Kidney (tissue), 14 donors: ENCODE measurements around the gene MACROD2. TPM values are rescaled to one million over a fixed set of nuclear protein-coding genes. Genes with fewer than 3 reads are reported as not detected.

Experiments used
- DNase-seq, 5 donors: peaks; one replicate each; pipeline ENCODE4 v3.0.0-alpha.2; 2013 to 2020
- FAIRE-seq: peaks from 2 replicates; lab custom pipeline; 2012; peaks lifted over from hg19 to GRCh38; lab: Jason Lieb, UNC
- H3K27ac ChIP-seq, 2 donors: one replicate each; pipeline ENCODE4 v1.7.0; 2013; ENCODE audit warnings: low read depth in 2 of 2, low read length in 2 of 2, inconsistent platforms in 1 of 2
- H3K27me3 ChIP-seq: one replicate; pipeline ENCODE4 v1.7.1; 2013; ENCODE audit warnings: low read length, inconsistent platforms; ENCODE audit not compliant: control insufficient read depth, insufficient read depth
- H3K36me3 ChIP-seq, 3 donors: one replicate each; pipeline versions ENCODE4 v1.7.0 to v1.7.1; 2013; ENCODE audit warnings: low read length in 3 of 3, control low read depth in 1 of 3, inconsistent platforms in 1 of 3; ENCODE audit not compliant: insufficient read depth in 3 of 3, control insufficient read depth in 2 of 3
- H3K4me1 ChIP-seq, 3 donors: one replicate each; pipeline versions ENCODE4 v1.7.0 to v1.7.1; 2013; ENCODE audit warnings: low read length in 3 of 3, inconsistent platforms in 1 of 3, low read depth in 1 of 3; ENCODE audit not compliant: control insufficient read depth in 2 of 3, insufficient read depth in 2 of 3
- H3K4me3 ChIP-seq, 3 donors: one replicate each; pipeline versions ENCODE4 v1.7.0 to v1.8.1; 2013; ENCODE audit warnings: low read length in 3 of 3, control low read depth in 1 of 3, inconsistent platforms in 1 of 3
- H3K9ac ChIP-seq, 3 donors: one replicate each; pipeline versions ENCODE4 v1.7.0 to v1.7.1; 2013; ENCODE audit warnings: low read length in 3 of 3, control low read depth in 1 of 3, inconsistent platforms in 1 of 3
- H3K9me3 ChIP-seq, 3 donors: one replicate each; pipeline versions ENCODE4 v1.7.0 to v1.7.1; 2013; ENCODE audit warnings: low read length in 3 of 3, control low read depth in 1 of 3, inconsistent platforms in 1 of 3; ENCODE audit not compliant: control insufficient read depth in 2 of 3, insufficient read depth in 1 of 3
- CTCF ChIP-seq: IDR thresholded peaks from 3 replicates; pipeline ENCODE4 v1.5.1; 2012; ENCODE audit warnings: mild to moderate bottlenecking, moderate library complexity, borderline replicate concordance; ENCODE audit not compliant: insufficient read depth; ENCODE audit errors: extremely low read depth
- intact Hi-C: fragments of 100-400 bp; cut with DNase I; formaldehyde crosslinking; loops from one replicate; pipeline ENCODE4 v1.11.1; 2022
- polyA plus RNA-seq: library from polyadenylated mRNA; stranded (reverse); fragments of 350-450 nt; fragmentation: Illumina TruSeq; extraction: RNeasy Lipid Tissue Mini Kit (QIAGEN cat#74804); gene quantifications from one replicate; pipeline ENCODE4 v1.2.3, GENCODE V29; 2014; ENCODE audit warnings: low read depth, low replicate concordance; ENCODE audit not compliant: insufficient read depth
- total RNA-seq: library from RNA; stranded (reverse); fragmentation: NEBNext Ultra II Directional; extraction: Animal tissue kit (Norgen Biotek cat#: 25700); gene quantifications from one replicate; pipeline ENCODE4 v1.2.1, GENCODE V29; 2021
- donor health status: control.
- donor health status: control.
- donor health status: control.
- donor health status: control.
- donor health status: control.
- donor health status: DM: yes; HTN: yes; CAD: no.
- donor health status: Normal renal cell carcinoma (clear cell type).

Gene MACROD2
- total and polyA plus RNA-seq, 2 donors from 2014 or later: 3.0 to 10.0 TPM

DNA sequence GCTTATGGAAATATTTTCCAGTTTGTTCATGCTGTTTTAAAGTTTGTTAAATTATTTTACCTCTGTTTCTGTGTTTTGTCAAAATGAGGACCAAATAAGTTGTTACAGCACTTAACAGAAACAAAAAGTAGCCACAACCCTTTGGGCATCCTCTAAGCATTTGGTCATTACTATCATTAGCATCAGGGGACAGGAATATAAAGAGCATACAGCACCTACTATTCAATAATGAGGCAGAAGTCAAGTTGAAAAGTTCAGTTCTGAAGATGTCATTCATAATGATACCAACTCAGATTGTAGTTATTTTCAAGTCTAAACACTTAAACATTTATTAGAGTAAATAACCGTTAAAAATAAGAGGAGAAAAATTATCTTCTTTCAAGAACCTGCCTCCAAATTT, 1204.4 kb downstream of the MACROD2 start:
- no peaks in the 10 kb centered on the region for H3K4me1 ChIP-seq
- FAIRE-seq: no peak
- H3K27ac ChIP-seq: no peak overlapping the region
- no peaks in the 10 kb centered on the region for H3K27me3 ChIP-seq
- intact Hi-C loops: no loop called here
- no peak overlapping the region for H3K4me3 ChIP-seq
- no peaks in the 10 kb centered on the region for H3K36me3 ChIP-seq
- H3K9me3 ChIP-seq: peaks cover 0 to 5% (median 0%) of the 10 kb centered on the region in 3 donors
- H3K9ac ChIP-seq: no peak overlapping the region
- no peak for TF ChIP-seq CTCF
- DNase-seq: no peak

GRCh38 chr20:15200147-15200565, 1204.8 kb downstream of the MACROD2 start:
- H3K9me3 ChIP-seq: peaks cover 0 to 5% (median 0%) of the 10 kb centered on the region in 3 donors
- no peak for DNase-seq

GRCh38 chr20:15201602-15202001, 1206.3 kb downstream of the MACROD2 start:
- Histone ChIP-seq H3K4me3 (no peak overlapping the region), H3K27me3 (no peaks in the 10 kb centered on the region), H3K9ac (no peak overlapping the region), H3K4me1 (no peaks in the 10 kb centered on the region), H3K36me3 (no peaks in the 10 kb centered on the region), H3K27ac (no peak overlapping the region), H3K9me3 (peaks cover 0 to 5% (median 0%) of the 10 kb centered on the region in 3 donors)
- FAIRE-seq: no peak
- intact Hi-C loops: no loop called here
- no peak for TF ChIP-seq CTCF
- DNase-seq: no peak

More at GRCh38 chr20:15200147-15200565, 1204.8 kb downstream of the MACROD2 start:
- H3K9ac ChIP-seq: no peak overlapping the region
- H3K27ac ChIP-seq: no peak overlapping the region
- intact Hi-C loops: no loop called here
- no peaks in the 10 kb centered on the region for H3K27me3 ChIP-seq
- no peaks in the 10 kb centered on the region for H3K36me3 ChIP-seq
- no peak overlapping the region for H3K4me3 ChIP-seq
- H3K4me1 ChIP-seq: no peaks in the 10 kb centered on the region
- no peak for TF ChIP-seq CTCF
- no peak for FAIRE-seq

GRCh38 chr20:15204234-15204633, 1208.9 kb downstream of the MACROD2 start:
- no peaks in the 10 kb centered on the region for H3K27me3 ChIP-seq
- FAIRE-seq: no peak
- peaks cover 0 to 5% (median 0%) of the 10 kb centered on the region in 3 donors for H3K9me3 ChIP-seq
- no peaks in the 10 kb centered on the region for H3K36me3 ChIP-seq
- H3K27ac ChIP-seq: no peak overlapping the region
- no peaks in the 10 kb centered on the region for H3K4me1 ChIP-seq
- no peak overlapping the region for H3K4me3 ChIP-seq
- intact Hi-C loops: no loop called here
- no peak for TF ChIP-seq CTCF
- no peak overlapping the region for H3K9ac ChIP-seq
- no peak for DNase-seq
